PC-9 (cell line): ENCODE results near the gene RHO. TPM values are rescaled to one million over a fixed set of nuclear protein-coding genes. Genes with fewer than 3 reads are reported as not detected.

Experiments used
- BruUV-seq: library from RNA; stranded (reverse); fragments of 400-500 nt; replicated peaks from 2 replicates; lab custom pipeline; 2021; lab: Mats Ljungman, UMichigan
- CTCF ChIA-PET: fragments of 300-600 bp; sonication (Branson Sonifier 250); formaldehyde crosslinking; loops from one replicate; lab custom pipeline; 2022; ENCODE audit warnings: antibody characterized with exemption; lab: Charles Lee
- POLR2A ChIA-PET: fragments of 300-600 bp; sonication (Branson Sonifier 250); formaldehyde crosslinking; loops from one replicate; lab custom pipeline; 2022; ENCODE audit warnings: antibody characterized with exemption; ENCODE audit not compliant: unreplicated experiment; lab: Charles Lee
- DNase-seq, 2 experiments: peaks; one replicate each; pipeline versions ENCODE4 v3.0.0 to v3.0.0-alpha.2; 2015 to 2022; ENCODE audit warnings: mixed read lengths in 1 of 2
- H2AFZ ChIP-seq: fragments of 200-600 bp; sonication (generic); 2 replicates; pipeline ENCODE4 v1.8.1; 2017; ENCODE audit warnings: antibody characterized with exemption
- H3F3A ChIP-seq: fragments of 200-600 bp; sonication (generic); 2 replicates; pipeline ENCODE4 v1.8.1; 2017; ENCODE audit warnings: antibody characterized with exemption, mild to moderate bottlenecking, low read depth; ENCODE audit not compliant: insufficient read depth
- H3K27ac ChIP-seq: fragments of 200-600 bp; sonication (generic); 2 replicates; pipeline ENCODE4 v1.6.1; 2016; ENCODE audit warnings: mixed run types
- H3K27me3 ChIP-seq: fragments of 200-600 bp; sonication (generic); 2 replicates; pipeline ENCODE4 v1.6.1; 2016; ENCODE audit warnings: low read depth, mixed run types; ENCODE audit not compliant: insufficient read depth
- H3K36me3 ChIP-seq: fragments of 200-600 bp; sonication (generic); 2 replicates; pipeline ENCODE4 v1.6.1; 2016; ENCODE audit warnings: low read depth, mixed run types
- H3K4me1 ChIP-seq: fragments of 200-600 bp; sonication (generic); replicated peaks from 2 replicates; pipeline ENCODE4 v1.6.1; 2016; ENCODE audit warnings: mixed run types; ENCODE audit not compliant: insufficient read depth
- H3K4me2 ChIP-seq: fragments of 200-600 bp; sonication (generic); 2 replicates; pipeline ENCODE4 v1.6.1; 2017; ENCODE audit warnings: mixed run types
- H3K4me3 ChIP-seq: fragments of 200-600 bp; sonication (generic); 2 replicates; pipeline ENCODE4 v1.6.1; 2016; ENCODE audit warnings: mixed run types
- H3K79me2 ChIP-seq: fragments of 200-600 bp; sonication (generic); 2 replicates; pipeline ENCODE4 v1.6.1; 2017; ENCODE audit warnings: low read depth, mixed run types
- H3K9me2 ChIP-seq: fragments of 200-600 bp; sonication (generic); 2 replicates; pipeline ENCODE4 v1.8.1; 2017; ENCODE audit warnings: mild to moderate bottlenecking; ENCODE audit not compliant: insufficient read depth
- H3K9me3 ChIP-seq: fragments of 200-600 bp; sonication (generic); 2 replicates; pipeline ENCODE4 v1.8.1; 2016; ENCODE audit warnings: low read depth; ENCODE audit not compliant: insufficient read depth
- H4K20me1 ChIP-seq: fragments of 200-600 bp; sonication (generic); 2 replicates; pipeline ENCODE4 v1.8.1; 2017; ENCODE audit not compliant: insufficient read depth
- CTCF ChIP-seq: fragments of 200-600 bp; sonication (generic); conservative IDR thresholded peaks from 2 replicates; pipeline ENCODE4 v1.6.1; 2017; ENCODE audit warnings: mixed run types, antibody characterized with exemption, mild to moderate bottlenecking, moderate library complexity
- EZH2 ChIP-seq: fragments of 200-600 bp; sonication (generic); IDR thresholded peaks from 2 replicates; pipeline ENCODE4 v1.8.0; 2017; ENCODE audit warnings: antibody characterized with exemption, low read depth
- intact Hi-C: fragments of 100-400 bp; cut with micrococcal nuclease; formaldehyde crosslinking; loops from one replicate; pipeline ENCODE4 v1.10.0; 2022; ENCODE audit not compliant: unreplicated experiment
- total RNA-seq: library from RNA; stranded (reverse); gene quantifications from 2 replicates; pipeline ENCODE4 v1.2.3, GENCODE V29; 2021

The RHO gene
- total RNA-seq, 1 experiment from 2014 or later: not detected

DNA sequence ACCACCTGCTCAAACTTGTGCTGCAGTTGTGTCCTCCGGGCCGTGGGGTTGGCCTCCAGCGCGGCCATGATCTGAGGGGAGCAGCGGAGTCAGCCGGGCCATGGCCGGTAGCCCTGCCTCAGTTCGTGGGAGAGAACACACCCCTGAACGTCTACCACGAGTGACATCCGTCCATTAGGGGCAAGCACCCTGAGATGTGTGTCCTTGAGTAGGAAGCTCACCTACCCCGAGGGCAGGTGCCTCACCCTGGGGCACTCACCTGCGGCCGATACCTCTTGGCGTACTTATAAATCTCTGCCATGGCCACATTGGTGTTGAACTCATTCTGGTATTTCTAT lies 27.9 kb downstream of the RHO start:
- ChIA-PET CTCF (interaction anchor here (0.6 kb wide), 1 partner anchor 150 kb away, joined by 3 read pairs; no protein-coding TSS in a partner anchor), POLR2A (no interaction called here)
- no TSS peak for BruUV-seq
- Histone ChIP-seq H4K20me1 (no peaks in the 10 kb centered on the region), H3K36me3 (no peaks in the 10 kb centered on the region), H3K9me3 (no peaks in the 10 kb centered on the region), H3F3A (peaks cover 8% of the 10 kb centered on the region; the same call in 1 of the 2 replicates), H3K4me3 (no peak overlapping the region), H3K4me1 (peaks cover 26% of the 10 kb centered on the region), H2AFZ (no peak overlapping the region), H3K4me2 (no peak overlapping the region), H3K27me3 (no peaks in the 10 kb centered on the region), H3K79me2 (no peaks in the 10 kb centered on the region), H3K27ac (no peak overlapping the region), H3K9me2 (no peaks in the 10 kb centered on the region)
- DNase-seq: no peak
- TF ChIP-seq EZH2 (no peak), CTCF (no peak)
- intact Hi-C loops: no loop called here

- BruUV-seq: no TSS peak
- no peaks in the 10 kb centered on the region for H3K27me3 ChIP-seq
- no peak for DNase-seq
- no peak overlapping the region for H3K27ac ChIP-seq
- H3K9me3 ChIP-seq: no peaks in the 10 kb centered on the region
- no peak overlapping the region for H3K4me2 ChIP-seq
- H3K4me3 ChIP-seq: no peak overlapping the region
- H3K79me2 ChIP-seq: no peaks in the 10 kb centered on the region
- no peaks in the 10 kb centered on the region for H3K36me3 ChIP-seq
- H3K4me1 ChIP-seq: peaks cover 26% of the 10 kb centered on the region
- intact Hi-C loops: no loop called here
- CTCF ChIA-PET: interaction anchor here (0.6 kb wide), 1 partner anchor 151 kb away, joined by 3 read pairs; no protein-coding TSS in a partner anchor
- H4K20me1 ChIP-seq: no peaks in the 10 kb centered on the region
- TF ChIP-seq CTCF (no peak), EZH2 (no peak)
- POLR2A ChIA-PET: no interaction called here
- H2AFZ ChIP-seq: no peak overlapping the region
- H3F3A ChIP-seq: peaks cover 8% of the 10 kb centered on the region; the same call in 1 of the 2 replicates
- no peaks in the 10 kb centered on the region for H3K9me2 ChIP-seq
Observed at GRCh38 chr3:129556890-129557547, 28.6 kb downstream of the RHO start.

DNA sequence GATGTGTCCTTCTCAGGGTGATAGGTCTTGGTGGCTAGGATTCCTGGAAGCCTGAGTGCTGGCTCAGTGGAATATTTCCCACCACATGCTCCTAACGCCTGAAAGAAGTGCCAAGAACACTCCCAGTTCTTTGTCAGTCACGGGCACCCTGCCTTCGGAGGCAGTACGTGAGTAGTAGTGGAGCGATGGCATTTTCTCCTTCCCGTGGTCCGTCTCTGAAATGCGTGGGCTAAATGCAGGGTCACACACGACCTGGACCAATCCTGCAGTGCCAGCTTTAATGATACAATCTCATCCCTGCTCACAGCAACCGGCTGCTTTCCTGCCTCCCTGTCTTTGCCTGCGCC lies 29.1 kb downstream of the RHO start:
- Histone ChIP-seq H4K20me1 (no peaks in the 10 kb centered on the region), H3K9me3 (no peaks in the 10 kb centered on the region), H2AFZ (no peak overlapping the region), H3K79me2 (no peaks in the 10 kb centered on the region), H3K4me2 (no peak overlapping the region), H3K4me1 (peaks cover 26% of the 10 kb centered on the region), H3K27me3 (no peaks in the 10 kb centered on the region), H3K27ac (no peak overlapping the region), H3K4me3 (no peak overlapping the region), H3F3A (peaks cover 8% of the 10 kb centered on the region; the same call in 1 of the 2 replicates), H3K9me2 (no peaks in the 10 kb centered on the region), H3K36me3 (no peaks in the 10 kb centered on the region)
- CTCF ChIA-PET: no interaction called here
- POLR2A ChIA-PET: no interaction called here
- no TSS peak for BruUV-seq
- TF ChIP-seq EZH2: no peak
- no peak for TF ChIP-seq CTCF
- no peak for DNase-seq
- intact Hi-C loops: no loop called here
